ENCODE measurements around the gene PLD2.

DNA sequence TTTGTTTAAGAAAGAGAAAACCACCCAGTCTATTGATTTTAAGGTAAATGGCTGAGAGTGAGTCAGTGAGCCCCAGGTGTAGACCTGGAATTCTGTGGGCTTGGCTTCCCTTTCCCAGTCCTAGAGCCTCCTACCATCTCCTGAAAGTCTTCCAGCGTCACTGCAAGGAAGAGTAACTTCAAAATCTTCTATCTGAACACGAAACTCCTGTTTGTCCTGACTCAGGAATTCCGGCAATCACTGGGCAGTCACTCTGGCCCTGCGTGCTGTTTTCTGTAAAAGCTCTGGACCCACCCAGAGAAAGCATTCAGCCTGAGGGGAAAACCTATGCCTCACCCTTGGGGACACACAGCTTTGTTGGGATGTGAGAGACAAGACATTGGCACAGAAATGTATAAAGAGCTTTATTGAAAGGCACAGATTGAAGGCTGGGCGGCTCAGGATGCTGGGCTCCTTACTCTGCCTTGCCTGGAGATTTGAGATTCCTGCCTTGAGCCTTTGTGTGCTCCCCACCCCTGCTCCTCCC, 42.1 kb downstream of the PLD2 start:
- TF ChIP-seq, protein P1, sequence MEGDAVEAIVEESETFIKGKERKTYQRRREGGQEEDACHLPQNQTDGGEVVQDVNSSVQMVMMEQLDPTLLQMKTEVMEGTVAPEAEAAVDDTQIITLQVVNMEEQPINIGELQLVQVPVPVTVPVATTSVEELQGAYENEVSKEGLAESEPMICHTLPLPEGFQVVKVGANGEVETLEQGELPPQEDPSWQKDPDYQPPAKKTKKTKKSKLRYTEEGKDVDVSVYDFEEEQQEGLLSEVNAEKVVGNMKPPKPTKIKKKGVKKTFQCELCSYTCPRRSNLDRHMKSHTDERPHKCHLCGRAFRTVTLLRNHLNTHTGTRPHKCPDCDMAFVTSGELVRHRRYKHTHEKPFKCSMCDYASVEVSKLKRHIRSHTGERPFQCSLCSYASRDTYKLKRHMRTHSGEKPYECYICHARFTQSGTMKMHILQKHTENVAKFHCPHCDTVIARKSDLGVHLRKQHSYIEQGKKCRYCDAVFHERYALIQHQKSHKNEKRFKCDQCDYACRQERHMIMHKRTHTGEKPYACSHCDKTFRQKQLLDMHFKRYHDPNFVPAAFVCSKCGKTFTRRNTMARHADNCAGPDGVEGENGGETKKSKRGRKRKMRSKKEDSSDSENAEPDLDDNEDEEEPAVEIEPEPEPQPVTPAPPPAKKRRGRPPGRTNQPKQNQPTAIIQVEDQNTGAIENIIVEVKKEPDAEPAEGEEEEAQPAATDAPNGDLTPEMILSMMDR (IDR thresholded peaks at IDR 0.05; ENCODE audit: low read depth, low read length, poor library complexity, severe bottlenecking) = no peak
- TF ChIP-seq EZH2phosphoT487 (IDR thresholded peaks at IDR 0.05; ENCODE audit: borderline replicate concordance, low read length) = no peak

All from DOHH2 (cell line).